ENCODE data around the gene KLRG1. TPM values are rescaled to one million over a fixed set of nuclear protein-coding genes. Genes with fewer than 3 reads are reported as not detected.
A peak's percentile ranks its signal among the peaks of the same experiment; 100 is the strongest.

Gene KLRG1
- total and polyA plus RNA-seq, 2 of the 8 experiments (the other 6 are each of a cell fraction or from before 2014, with no cell fraction given) = 7.9 to 12.8 TPM

DNA sequence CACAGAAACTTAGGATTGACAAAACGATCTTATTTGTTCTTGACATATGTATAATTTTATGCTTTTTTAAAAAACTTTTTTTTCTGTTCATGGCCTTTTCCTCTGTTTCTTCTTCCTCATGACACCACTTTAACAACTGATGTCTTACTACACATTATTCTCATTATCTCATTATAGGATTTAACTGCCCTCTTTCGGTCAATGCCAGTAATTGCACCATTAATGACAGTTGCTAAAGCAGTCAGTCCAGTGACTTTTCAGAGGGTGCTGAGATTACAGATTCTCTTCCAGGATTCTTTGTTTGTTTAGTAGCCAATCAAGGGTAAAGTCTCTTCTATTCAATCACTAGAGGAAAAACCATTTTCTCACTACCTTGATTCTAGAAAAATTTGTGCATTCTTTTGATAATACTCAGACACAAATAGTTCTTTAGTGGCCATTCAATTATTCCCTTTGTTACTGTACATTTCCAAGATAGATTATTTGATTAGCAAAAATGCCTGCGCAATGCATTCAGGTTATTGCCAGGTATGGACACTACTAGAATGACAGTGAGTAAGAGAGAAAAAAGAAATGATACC is 50.1 kb downstream of the KLRG1 start:
- Histone ChIP-seq H3K18ac (ENCODE audit: extremely low read depth, low read length) (no peak overlapping the region), H4K20me1 (replicated peaks in 1 of 2; ENCODE audit: control insufficient read depth in 1 of 2, insufficient read depth in 2 of 2, low read length in 2 of 2) (no peaks in the 10 kb centered on the region)

More for the DNA sequence above, 50.1 kb downstream of the KLRG1 start:
- TF ChIP-seq CBX8 (IDR thresholded peaks at IDR 0.05; ENCODE audit: borderline replicate concordance, low read depth, low read length) (no peak), RAD21 (IDR thresholded peaks at IDR 0.05 in 1 of 2, conservative IDR thresholded peaks at IDR 0.05 in 1 of 2; ENCODE audit: low read depth in 2 of 2, low read length in 2 of 2) (peak; percentile 79), CEBPB (IDR thresholded peaks at IDR 0.05; ENCODE audit: low read depth, low read length) (peak; percentile 63)
- TF ChIP-seq, protein P1, sequence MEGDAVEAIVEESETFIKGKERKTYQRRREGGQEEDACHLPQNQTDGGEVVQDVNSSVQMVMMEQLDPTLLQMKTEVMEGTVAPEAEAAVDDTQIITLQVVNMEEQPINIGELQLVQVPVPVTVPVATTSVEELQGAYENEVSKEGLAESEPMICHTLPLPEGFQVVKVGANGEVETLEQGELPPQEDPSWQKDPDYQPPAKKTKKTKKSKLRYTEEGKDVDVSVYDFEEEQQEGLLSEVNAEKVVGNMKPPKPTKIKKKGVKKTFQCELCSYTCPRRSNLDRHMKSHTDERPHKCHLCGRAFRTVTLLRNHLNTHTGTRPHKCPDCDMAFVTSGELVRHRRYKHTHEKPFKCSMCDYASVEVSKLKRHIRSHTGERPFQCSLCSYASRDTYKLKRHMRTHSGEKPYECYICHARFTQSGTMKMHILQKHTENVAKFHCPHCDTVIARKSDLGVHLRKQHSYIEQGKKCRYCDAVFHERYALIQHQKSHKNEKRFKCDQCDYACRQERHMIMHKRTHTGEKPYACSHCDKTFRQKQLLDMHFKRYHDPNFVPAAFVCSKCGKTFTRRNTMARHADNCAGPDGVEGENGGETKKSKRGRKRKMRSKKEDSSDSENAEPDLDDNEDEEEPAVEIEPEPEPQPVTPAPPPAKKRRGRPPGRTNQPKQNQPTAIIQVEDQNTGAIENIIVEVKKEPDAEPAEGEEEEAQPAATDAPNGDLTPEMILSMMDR (IDR thresholded peaks at IDR 0.05; ENCODE audit: control extremely low read depth in 1 of 3, insufficient read depth in 1 of 3, low read depth in 1 of 3, low read length in 3 of 3) = peak in 2 of 3 experiments; percentile 52 to 74; a peak in 2 of 4 replicates
- Histone ChIP-seq H3K36me3 (ENCODE audit: control insufficient read depth in 2 of 4, insufficient read depth in 4 of 4, low read length in 3 of 4) (no peaks in the 10 kb centered on the region), H3K4me1 (replicated peaks in 1 of 4; ENCODE audit: control insufficient read depth in 3 of 4, insufficient read depth in 4 of 4, low read length in 3 of 4) (no peaks in the 10 kb centered on the region), H3K4ac (replicated peaks; ENCODE audit: insufficient read length, low read depth, low read length) (no peak overlapping the region), H4K91ac (replicated peaks; ENCODE audit: insufficient read length, low read length) (no peak overlapping the region), H3K4me2 (ENCODE audit: insufficient read depth in 1 of 2, low read depth in 2 of 2, low read length in 2 of 2) (no peak overlapping the region), H3K79me1 (ENCODE audit: low read depth, low read length) (no peaks in the 10 kb centered on the region), H2BK5ac (ENCODE audit: low read depth, low read length) (no peak overlapping the region), H3K27ac (ENCODE audit: low read depth, low read length) (no peak overlapping the region), H3K27me3 (replicated peaks in 1 of 4; ENCODE audit: control insufficient read depth in 3 of 4, extremely low read depth in 1 of 4, insufficient read depth in 3 of 4, low read length in 3 of 4) (no peaks in the 10 kb centered on the region), H3K23me2 (ENCODE audit: low read depth, low read length) (no peaks in the 10 kb centered on the region), H3K23ac (ENCODE audit: insufficient read length) (no peak overlapping the region), H2BK12ac (ENCODE audit: low read depth, low read length) (no peak overlapping the region), H3K9me3 (ENCODE audit: insufficient read depth in 2 of 2, low read depth in 1 of 2, low read length in 1 of 2) (no peaks in the 10 kb centered on the region), H2BK120ac (replicated peaks; ENCODE audit: low read depth, low read length) (no peak overlapping the region), H2BK20ac (ENCODE audit: low read length) (no peak overlapping the region), H3K56ac (replicated peaks; ENCODE audit: insufficient read length, low read depth, low read length) (no peak overlapping the region), H2AFZ (ENCODE audit: low read length) (no peak overlapping the region), H4K5ac (ENCODE audit: insufficient read length, low read depth, low read length) (no peak overlapping the region), H2AK5ac (ENCODE audit: low read depth, low read length) (no peak overlapping the region), H3K4me3 (ENCODE audit: extremely low read depth in 1 of 4, insufficient read depth in 2 of 4, low read depth in 3 of 4, low read length in 4 of 4) (no peak overlapping the region), H3K14ac (ENCODE audit: insufficient read length) (no peak overlapping the region), H4K8ac (ENCODE audit: extremely low read depth, insufficient read depth, low read length) (no peak overlapping the region), H3K9ac (replicated peaks in 1 of 4; ENCODE audit: extremely low read depth in 1 of 4, low read depth in 3 of 4, low read length in 3 of 4) (no peak overlapping the region), H2BK15ac (ENCODE audit: low read length) (no peak overlapping the region), H3K79me2 (ENCODE audit: control insufficient read depth in 1 of 2, insufficient read depth in 2 of 2, low read length in 2 of 2) (no peaks in the 10 kb centered on the region)
- 22% methylated on average over 3 of the region's 3 CpGs; no CpG with 5 or more reads in 1 of the 2 experiments for WGBS, 2 experiments (ENCODE audit: extremely low coverage in 1 of 2, insufficient coverage in 1 of 2, insufficient read length in 1 of 2, insufficient replicate concordance in 2 of 2, low coverage in 1 of 2, low lambda C conversion rate in 2 of 2, missing lambda C conversion rate in 1 of 2)
- DNase-seq (ENCODE audit: low read depth in 1 of 2, low spot score in 2 of 2) (no peak), FAIRE-seq (peak; percentile 71)
- ChIA-PET POLR2A (ENCODE audit: partially characterized antibody) (interaction anchor here (0.8 to 1.6 kb wide), 5 partner anchors 90 to 112 kb away, joined by 3 to 8 read pairs (median 4); partner anchors contain the start of gene M6PR), CTCF (ENCODE audit: partially characterized antibody) (interaction anchor here (0.7 to 9.7 kb wide), 17 partner anchors 10 to 257 kb away, joined by 3 to 119 read pairs (median 5); partner anchors contain the start of gene M6PR)

All from H1 (cell line).